Measurements from ENCODE around the gene BMP6.
"Not testable (repeated sequence)": the region's sequence is repeated elsewhere in the genome, so short reads cannot be mapped to it uniquely, and the experiment has no call there.

BMP6 gene

DNA sequence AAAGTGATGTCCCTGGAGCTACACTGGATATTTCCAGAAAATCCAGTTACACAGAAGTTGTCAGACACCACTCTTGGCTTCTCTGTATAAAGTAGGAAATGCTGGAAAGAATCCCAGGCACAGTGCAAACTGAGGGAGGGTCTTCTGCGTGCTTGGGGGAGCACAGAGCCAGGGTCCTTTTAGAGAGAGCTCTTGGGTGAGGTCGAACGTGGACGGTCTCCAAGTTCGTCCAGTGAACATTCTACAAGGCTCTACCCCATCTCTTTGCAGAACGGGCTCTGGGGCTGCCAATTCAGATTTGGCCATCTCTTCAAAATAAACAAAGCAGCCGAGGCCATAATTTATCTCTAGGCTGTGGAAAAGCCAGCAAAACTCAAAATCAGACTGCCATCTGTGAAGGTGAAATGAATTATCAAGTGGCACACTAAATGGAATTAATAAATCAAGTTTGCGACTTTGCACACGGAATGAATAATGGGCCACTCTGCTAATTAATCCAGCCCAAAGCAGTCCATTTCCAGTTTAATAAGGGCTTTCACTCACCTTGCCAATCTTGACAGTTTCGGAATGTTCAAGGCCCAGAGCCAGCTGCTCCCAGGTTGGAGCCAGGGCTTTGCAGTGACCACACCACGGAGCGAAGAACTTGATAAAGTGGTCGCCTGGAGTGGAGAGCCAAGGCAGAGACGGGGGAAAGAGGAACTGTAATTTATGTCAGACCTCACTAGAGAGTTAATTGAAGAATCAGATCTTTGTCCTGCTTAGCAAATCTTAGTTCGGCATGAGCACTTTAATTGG is 165.4 kb downstream of the BMP6 start:
- no peak for DNase-seq

DNA sequence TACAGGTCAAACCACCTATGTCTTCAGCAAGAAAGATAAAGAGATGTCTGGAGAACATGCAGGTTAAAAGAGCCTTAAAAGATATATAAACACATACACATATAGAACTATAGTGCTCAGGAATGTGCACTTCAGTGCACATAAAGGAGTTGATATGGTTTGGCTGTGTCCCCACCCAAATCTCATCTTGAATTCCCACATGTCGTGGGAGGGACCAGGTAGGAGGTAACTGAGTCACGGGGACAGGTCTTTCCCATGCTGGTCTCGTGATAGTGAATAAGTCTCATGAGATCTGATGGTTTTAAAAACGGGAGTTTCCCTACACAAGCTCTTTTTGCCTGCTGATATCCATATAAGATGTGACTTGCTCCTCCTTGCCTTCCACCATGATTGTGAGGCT is 166.5 kb downstream of the BMP6 start:
- DNase-seq, result not testable (repeated sequence)

GRCh38 chr6:7893342-7893741 is 167.4 kb downstream of the BMP6 start:
- DNase-seq, result no peak

- DNase-seq, result no peak
Measured at GRCh38 chr6:7894262-7895124, 168.6 kb downstream of the BMP6 start.

DNA sequence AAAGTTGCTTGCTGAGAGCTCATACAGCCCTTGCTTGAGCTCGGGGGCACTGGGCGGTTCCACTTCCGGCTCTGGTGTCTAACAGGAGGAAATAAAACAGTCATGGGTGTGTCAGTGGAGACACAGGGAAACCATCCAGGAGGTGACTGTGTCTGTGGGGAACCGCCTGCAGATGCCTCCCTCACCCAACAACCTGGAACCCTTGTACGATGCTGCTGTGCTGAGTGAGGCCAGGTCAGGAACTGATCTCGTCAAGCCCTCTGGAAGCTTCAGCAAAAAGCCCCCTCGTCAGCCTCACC is 169.2 kb downstream of the BMP6 start:
- no peak for DNase-seq

- DNase-seq, result no peak
Measured at GRCh38 chr6:7896465-7896987, 170.6 kb downstream of the BMP6 start.

- DNase-seq, result no peak
Measured at GRCh38 chr6:7897461-7898192, 171.7 kb downstream of the BMP6 start.

DNA sequence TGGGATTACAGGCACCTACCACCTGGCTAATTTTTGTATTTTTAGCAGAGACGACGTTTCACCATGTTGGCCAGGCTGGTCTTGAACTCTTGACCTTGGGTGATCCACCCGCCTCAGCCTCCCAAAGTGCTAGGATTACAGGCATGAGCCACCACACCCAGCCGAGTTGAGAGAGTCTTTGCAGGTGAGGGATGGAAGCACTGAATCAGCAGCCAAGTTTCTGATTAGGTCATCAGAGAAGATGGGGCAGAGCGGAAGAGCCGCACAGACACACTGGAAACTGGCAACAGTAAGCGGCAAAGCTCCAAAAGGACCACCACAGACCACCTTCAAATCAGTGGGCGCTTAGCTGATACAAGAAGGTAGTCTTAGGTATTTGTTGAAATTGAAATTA is 172.3 kb downstream of the BMP6 start:
- DNase-seq, result not testable (repeated sequence)

DNA sequence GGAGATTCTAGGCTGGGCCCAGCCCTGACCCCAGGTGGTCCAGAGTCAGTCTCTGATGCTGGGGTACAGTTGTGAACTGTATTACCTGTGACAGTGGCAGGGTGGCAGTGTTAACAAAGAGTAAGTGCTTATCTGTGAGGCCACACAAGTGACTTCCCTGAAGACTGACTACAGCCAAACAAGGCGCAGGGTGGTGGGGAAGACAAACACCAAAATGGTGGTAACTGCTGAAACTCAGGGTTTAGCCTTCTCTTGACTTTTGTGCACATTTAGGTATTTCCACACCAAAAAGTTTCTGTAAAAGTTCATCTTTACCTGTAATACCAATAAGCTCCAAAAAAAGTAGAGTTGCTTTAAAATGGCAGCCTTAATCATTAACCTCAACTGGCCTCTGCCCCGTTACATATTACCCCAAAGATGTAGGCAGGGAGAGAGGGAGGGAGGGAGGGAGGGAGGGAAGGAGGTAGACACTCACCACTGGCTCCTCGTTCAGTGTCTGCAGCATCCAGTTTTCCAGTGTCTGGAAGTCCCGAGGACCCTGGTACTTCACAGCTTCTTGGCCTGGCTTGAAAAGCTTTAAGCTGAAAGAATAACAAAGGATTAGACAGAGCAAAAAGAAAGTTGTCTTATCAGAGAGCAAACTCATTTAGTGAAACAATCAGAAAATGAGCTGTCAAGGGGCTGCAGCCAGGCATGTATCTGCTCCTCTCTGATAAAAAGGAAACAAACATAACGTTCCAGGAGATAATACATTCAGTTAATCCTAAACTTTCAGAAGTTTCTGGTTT is 173.4 kb downstream of the BMP6 start:
- DNase-seq, result peak; percentile 38

GRCh38 chr6:7899889-7900213 is 174.0 kb downstream of the BMP6 start:
- no peak for DNase-seq

- DNase-seq, result no peak
Measured at GRCh38 chr6:7900621-7901020, 174.7 kb downstream of the BMP6 start.

- DNase-seq, result no peak
Measured at GRCh38 chr6:7901056-7901455, 175.2 kb downstream of the BMP6 start.

GRCh38 chr6:7901780-7902179 is 175.9 kb downstream of the BMP6 start:
- no peak for DNase-seq

DNA sequence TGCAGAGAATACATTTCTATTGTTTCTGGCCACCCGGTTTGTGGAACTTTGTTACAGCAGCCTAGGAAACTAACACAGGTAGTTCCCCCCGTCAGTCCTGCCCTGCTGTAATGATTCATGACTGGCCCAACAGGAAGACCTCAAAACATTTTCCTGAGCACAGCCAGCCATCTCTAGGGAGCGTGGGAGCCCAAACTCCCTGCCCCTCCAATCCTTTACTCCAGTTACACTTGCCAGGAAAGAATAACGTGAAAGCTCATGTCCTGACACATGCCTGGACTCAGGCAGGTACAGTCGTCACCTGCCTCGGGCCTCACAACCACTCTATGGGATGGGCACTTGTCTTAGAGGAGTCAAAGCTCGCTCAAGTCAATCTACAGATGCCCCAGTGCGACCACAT is 176.3 kb downstream of the BMP6 start:
- no peak for DNase-seq

- no peak for DNase-seq
Measured at GRCh38 chr6:7902867-7903266, 177.0 kb downstream of the BMP6 start.

DNA sequence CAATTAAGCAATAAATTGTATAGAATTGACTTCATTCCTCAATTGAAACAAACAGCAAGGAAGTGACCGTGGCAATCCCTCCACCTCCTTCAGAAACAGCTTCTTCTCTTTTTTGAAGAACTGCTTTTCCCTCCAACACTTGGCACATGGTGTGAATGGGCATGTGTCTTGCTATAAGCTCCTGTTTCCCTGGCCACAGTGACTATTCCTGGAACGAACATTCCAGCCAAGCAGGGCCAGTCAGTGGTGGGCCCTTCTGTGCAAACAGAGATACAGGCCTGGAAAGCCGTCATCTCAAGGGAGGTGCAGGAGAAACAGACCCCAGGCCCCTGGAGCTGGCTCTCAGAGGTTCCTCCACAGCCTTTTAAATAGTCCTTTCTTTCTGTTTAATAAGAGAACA is 177.8 kb downstream of the BMP6 start:
- no peak for DNase-seq

GRCh38 chr6:7904654-7905319 is 178.9 kb downstream of the BMP6 start:
- DNase-seq, result no peak

- no peak for DNase-seq
Measured at GRCh38 chr6:7905416-7905815, 179.5 kb downstream of the BMP6 start.

DNA sequence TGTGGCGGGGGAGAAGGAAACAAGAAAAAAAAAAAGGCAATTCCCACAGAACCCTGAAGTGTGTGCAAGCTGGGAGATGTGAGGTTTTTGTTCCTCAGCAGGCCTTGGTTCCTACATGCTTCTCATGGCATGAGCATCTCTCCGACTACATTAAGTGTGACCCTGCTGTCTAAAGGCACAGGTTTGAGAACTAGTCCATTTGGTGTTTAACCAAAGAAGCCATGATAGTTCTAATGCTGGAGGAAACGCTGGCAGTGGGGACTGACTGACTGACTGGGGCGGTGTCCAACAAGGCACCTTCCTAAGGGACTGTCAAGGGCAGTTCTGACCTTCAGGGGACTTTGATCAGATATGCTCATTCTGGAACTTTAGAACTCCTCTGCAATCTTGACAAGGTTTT is 180.8 kb downstream of the BMP6 start:
- DNase-seq, result no peak

GRCh38 chr6:7907159-7907558 is 181.3 kb downstream of the BMP6 start:
- DNase-seq, result no peak

- DNase-seq, result peak; percentile 71
Measured at GRCh38 chr6:7909323-7910276, 183.7 kb downstream of the BMP6 start.
